Body of pancreas (tissue), 4 donors: ENCODE data around the gene NMNAT1.

Experiments used
- POLR2A ChIP-seq, 3 donors: fragments of 450-650 bp; IDR thresholded peaks; one replicate each; pipeline ENCODE4 v1.6.1; 2016; ENCODE audit warnings: antibody characterized with exemption in 3 of 3, mild to moderate bottlenecking in 2 of 3
- TF ChIP-seq, protein P1 (sequence below), 7 experiments: fragments of 450-650 bp in 4 of 7; fragments of 200-600 bp in 3 of 7; sonication (generic) in 3 of 7; IDR thresholded peaks; one replicate each; pipeline ENCODE4 v1.5.1; 2016 to 2019; ENCODE audit warnings: antibody characterized with exemption in 7 of 7

DNA sequence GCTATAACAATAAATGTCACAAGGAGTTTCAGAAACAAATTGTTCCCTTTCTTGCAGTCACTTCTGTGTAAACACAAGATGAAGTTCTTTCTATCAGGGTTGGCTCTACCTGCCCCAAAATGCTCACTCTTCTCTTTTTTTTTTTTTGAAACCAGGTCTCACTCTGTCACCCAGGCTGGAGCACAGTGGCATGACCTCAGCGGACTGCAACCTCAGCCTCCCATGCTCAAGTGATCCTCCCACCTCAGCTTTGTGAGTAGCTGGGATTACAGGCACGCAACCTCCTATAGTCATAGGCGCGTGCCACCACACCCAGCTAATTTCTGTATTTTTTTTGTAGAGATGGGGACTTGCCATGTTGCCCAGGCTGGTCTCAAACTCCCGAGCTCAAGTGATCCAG lies 22.7 kb upstream of the NMNAT1 start:
- TF ChIP-seq, protein P1, sequence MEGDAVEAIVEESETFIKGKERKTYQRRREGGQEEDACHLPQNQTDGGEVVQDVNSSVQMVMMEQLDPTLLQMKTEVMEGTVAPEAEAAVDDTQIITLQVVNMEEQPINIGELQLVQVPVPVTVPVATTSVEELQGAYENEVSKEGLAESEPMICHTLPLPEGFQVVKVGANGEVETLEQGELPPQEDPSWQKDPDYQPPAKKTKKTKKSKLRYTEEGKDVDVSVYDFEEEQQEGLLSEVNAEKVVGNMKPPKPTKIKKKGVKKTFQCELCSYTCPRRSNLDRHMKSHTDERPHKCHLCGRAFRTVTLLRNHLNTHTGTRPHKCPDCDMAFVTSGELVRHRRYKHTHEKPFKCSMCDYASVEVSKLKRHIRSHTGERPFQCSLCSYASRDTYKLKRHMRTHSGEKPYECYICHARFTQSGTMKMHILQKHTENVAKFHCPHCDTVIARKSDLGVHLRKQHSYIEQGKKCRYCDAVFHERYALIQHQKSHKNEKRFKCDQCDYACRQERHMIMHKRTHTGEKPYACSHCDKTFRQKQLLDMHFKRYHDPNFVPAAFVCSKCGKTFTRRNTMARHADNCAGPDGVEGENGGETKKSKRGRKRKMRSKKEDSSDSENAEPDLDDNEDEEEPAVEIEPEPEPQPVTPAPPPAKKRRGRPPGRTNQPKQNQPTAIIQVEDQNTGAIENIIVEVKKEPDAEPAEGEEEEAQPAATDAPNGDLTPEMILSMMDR (IDR thresholded peaks at IDR 0.05), result no peak
- no peak for TF ChIP-seq POLR2A (IDR thresholded peaks at IDR 0.05)
